ENCODE data around the gene ARMC7. TPM values are rescaled to one million over a fixed set of nuclear protein-coding genes. Genes with fewer than 3 reads are reported as not detected.

The ARMC7 gene
- polyA plus RNA-seq, 1 donor from 2014 or later: 3.7 TPM

GRCh38 chr17:75075597-75076336 is 34.0 kb upstream of the ARMC7 start:
- Histone ChIP-seq H3K9me2 (ENCODE audit: insufficient read depth, low read length) (no peaks in the 10 kb centered on the region), H3K4me3 (ENCODE audit: low read length) (no peak overlapping the region), H3F3A (ENCODE audit: insufficient read depth, low read length, poor library complexity, severe bottlenecking) (no peaks in the 10 kb centered on the region), H4K20me1 (ENCODE audit: insufficient read depth) (no peaks in the 10 kb centered on the region), H3K4me2 (ENCODE audit: low read length) (no peak overlapping the region), H3K79me2 (replicated peaks; ENCODE audit: insufficient read depth, low read length) (no peaks in the 10 kb centered on the region), H3K9me3 (ENCODE audit: low read length) (no peaks in the 10 kb centered on the region), H3K36me3 (ENCODE audit: insufficient read depth, low read length) (no peaks in the 10 kb centered on the region), H2AFZ (ENCODE audit: low read depth, low read length) (no peak overlapping the region), H3K27me3 (ENCODE audit: insufficient read depth, low read depth, low read length) (no peaks in the 10 kb centered on the region), H3K27ac (ENCODE audit: low read length) (no peak overlapping the region), H3K9ac (ENCODE audit: low read length) (no peak overlapping the region)
- TF ChIP-seq TAF1 (IDR thresholded peaks at IDR 0.05; ENCODE audit: low read depth): no peak
- no peak for TF ChIP-seq SMC3 (conservative IDR thresholded peaks at IDR 0.05; ENCODE audit: poor library complexity)
- no peak for TF ChIP-seq RAD21 (conservative IDR thresholded peaks at IDR 0.05)
- no peak for TF ChIP-seq EP300 (conservative IDR thresholded peaks at IDR 0.05; ENCODE audit: poor library complexity, severe bottlenecking)
- no peak for TF ChIP-seq EZH2 (IDR thresholded peaks at IDR 0.05; ENCODE audit: borderline replicate concordance, insufficient read depth, low read length, poor library complexity, severe bottlenecking)
- TF ChIP-seq REST (IDR thresholded peaks at IDR 0.05; ENCODE audit: borderline replicate concordance): no peak

DNA sequence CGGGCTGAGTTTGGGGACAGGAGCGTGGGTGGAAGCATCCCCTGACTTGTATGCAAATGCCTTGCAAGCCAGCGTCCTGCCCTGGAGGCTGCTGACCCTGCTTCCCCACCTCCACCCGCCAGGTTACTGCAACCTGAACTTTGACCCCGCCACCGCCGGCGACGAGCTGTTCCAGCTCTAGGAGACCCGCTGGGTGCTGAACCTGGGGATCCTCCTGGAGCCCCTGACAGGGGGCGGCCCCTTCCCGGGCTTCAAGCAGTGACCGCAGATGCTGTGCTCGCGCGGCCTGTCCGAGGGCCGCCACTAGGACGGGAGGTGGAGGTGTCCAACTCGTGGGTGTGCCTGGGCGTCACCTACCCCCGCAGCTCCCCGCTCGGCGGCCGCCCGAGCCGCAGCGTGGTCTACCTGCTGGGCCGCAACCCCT is 32.7 kb upstream of the ARMC7 start:
- Histone ChIP-seq H3K27ac (ENCODE audit: low read length) (no peak overlapping the region), H3K36me3 (ENCODE audit: insufficient read depth, low read length) (no peaks in the 10 kb centered on the region), H3K9ac (ENCODE audit: low read length) (no peak overlapping the region), H4K20me1 (ENCODE audit: insufficient read depth) (no peaks in the 10 kb centered on the region), H3K9me2 (ENCODE audit: insufficient read depth, low read length) (no peaks in the 10 kb centered on the region), H3K4me2 (ENCODE audit: low read length) (no peak overlapping the region), H2AFZ (ENCODE audit: low read depth, low read length) (no peak overlapping the region), H3K9me3 (ENCODE audit: low read length) (no peaks in the 10 kb centered on the region), H3K4me3 (ENCODE audit: low read length) (no peak overlapping the region), H3K79me2 (replicated peaks; ENCODE audit: insufficient read depth, low read length) (no peaks in the 10 kb centered on the region), H3F3A (ENCODE audit: insufficient read depth, low read length, poor library complexity, severe bottlenecking) (no peaks in the 10 kb centered on the region), H3K27me3 (ENCODE audit: insufficient read depth, low read depth, low read length) (no peaks in the 10 kb centered on the region)
- TF ChIP-seq SMC3 (conservative IDR thresholded peaks at IDR 0.05; ENCODE audit: poor library complexity): no peak
- TF ChIP-seq EZH2 (IDR thresholded peaks at IDR 0.05; ENCODE audit: borderline replicate concordance, insufficient read depth, low read length, poor library complexity, severe bottlenecking): no peak
- no peak for TF ChIP-seq CTCF (IDR thresholded peaks at IDR 0.05; ENCODE audit: poor library complexity, severe bottlenecking)
- no peak for TF ChIP-seq REST (IDR thresholded peaks at IDR 0.05; ENCODE audit: borderline replicate concordance)
- TF ChIP-seq RAD21 (conservative IDR thresholded peaks at IDR 0.05): no peak
- no peak for TF ChIP-seq MXI1 (conservative IDR thresholded peaks at IDR 0.05; ENCODE audit: poor library complexity, severe bottlenecking)
- no peak for TF ChIP-seq POLR2AphosphoS5 (IDR thresholded peaks at IDR 0.05)
- no peak for TF ChIP-seq TAF1 (IDR thresholded peaks at IDR 0.05; ENCODE audit: low read depth)
- no peak for TF ChIP-seq EP300 (conservative IDR thresholded peaks at IDR 0.05; ENCODE audit: poor library complexity, severe bottlenecking)

Measured in neural cell (in vitro differentiated cells).